ENCODE data around the gene PSME1. TPM values are rescaled to one million over a fixed set of nuclear protein-coding genes. Genes with fewer than 3 reads are reported as not detected.

Gene PSME1
- polyA plus RNA-seq, 2 of the 4 experiments (the other 2 are of a cell fraction), result 83.6 to 124 TPM

- CTCF ChIA-PET, result interaction anchor here (1.3 to 2.4 kb wide), 4 partner anchors 11 to 574 kb away, joined by 3 to 8 read pairs (median 4); partner anchors contain the start of gene NRL
- Histone ChIP-seq H3K9me3 (no peaks in the 10 kb centered on the region), H3K4me3 (no peak overlapping the region), H3K4me2 (no peak overlapping the region), H3K4me1 (peaks cover 11% of the 10 kb centered on the region; the same call in 2 of the 3 replicates), H3K27ac (no peak overlapping the region)
- 92% methylated on average over 13 of the region's 24 CpGs for WGBS (ENCODE audit: missing lambda C conversion rate)
- ATAC-seq (no peak), DNase-seq (ENCODE audit: low read depth in 1 of 2, low spot score in 1 of 2) (no peak), FAIRE-seq (no peak)
- no peak for TF ChIP-seq CTCF (IDR thresholded peaks at IDR 0.05)
- TF ChIP-seq BHLHE40 (IDR thresholded peaks at IDR 0.05; ENCODE audit: low read depth, low read length), result no peak
- no peak for TF ChIP-seq KDM5A (IDR thresholded peaks at IDR 0.05)
- no peak for TF ChIP-seq KDM1A (IDR thresholded peaks at IDR 0.05; ENCODE audit: low read depth)
- TF ChIP-seq HOXB5 (CRISPR knock-in tag; IDR thresholded peaks at IDR 0.05), result no peak
- TF ChIP-seq EHMT2 (IDR thresholded peaks at IDR 0.05; ENCODE audit: low read depth), result no peak
- TF ChIP-seq HES2 (IDR thresholded peaks at IDR 0.05), result no peak
- TF ChIP-seq SMC3 (IDR thresholded peaks at IDR 0.05), result no peak
- TF ChIP-seq RAD21 (conservative IDR thresholded peaks at IDR 0.05 in 1 of 2, IDR thresholded peaks at IDR 0.05 in 1 of 2), result no peak
- TF ChIP-seq BCL3 (IDR thresholded peaks at IDR 0.05), result no peak
- no peak for TF ChIP-seq NR3C1 (IDR thresholded peaks at IDR 0.05)
- no peak for TF ChIP-seq NPAS2 (CRISPR knock-in tag; IDR thresholded peaks at IDR 0.05; ENCODE audit: borderline replicate concordance)
- no peak for TF ChIP-seq USF2 (IDR thresholded peaks at IDR 0.05)
- TF ChIP-seq EP300 (IDR thresholded peaks at IDR 0.05), result no peak
- POLR2A ChIA-PET, result interaction anchor here (1.7 kb wide), 1 partner anchor 9 kb away, joined by 4 read pairs; the partner anchor contains the start of gene EMC9
These were observed 3.8 kb upstream of the PSME1 start for GRCh38 chr14:24132061-24132685.

- ATAC-seq (no peak), DNase-seq (ENCODE audit: low read depth in 1 of 2, low spot score in 1 of 2) (no peak), FAIRE-seq (no peak)
- Histone ChIP-seq H3K4me1 (peaks cover 16% of the 10 kb centered on the region; the same call in 2 of the 3 replicates), H3K4me2 (no peak overlapping the region), H3K9me3 (no peaks in the 10 kb centered on the region), H3K27ac (no peak overlapping the region), H3K4me3 (no peak overlapping the region)
- WGBS (ENCODE audit: missing lambda C conversion rate), result 96% methylated on average over 2 of the region's 2 CpGs
- no peak for TF ChIP-seq MAX (IDR thresholded peaks at IDR 0.05)
- TF ChIP-seq ZSCAN20 (CRISPR knock-in tag; IDR thresholded peaks at IDR 0.05), result no peak
- TF ChIP-seq RFX5 (IDR thresholded peaks at IDR 0.05), result no peak
- TF ChIP-seq BHLHE40 (IDR thresholded peaks at IDR 0.05; ENCODE audit: low read depth, low read length), result no peak
- TF ChIP-seq NPAS2 (CRISPR knock-in tag; IDR thresholded peaks at IDR 0.05; ENCODE audit: borderline replicate concordance), result no peak
- TF ChIP-seq MAFK (IDR thresholded peaks at IDR 0.05; ENCODE audit: partially characterized antibody), result no peak
- TF ChIP-seq RCOR1 (IDR thresholded peaks at IDR 0.05; ENCODE audit: low read depth, low read length), result no peak
- no peak for TF ChIP-seq RAD21 (conservative IDR thresholded peaks at IDR 0.05 in 1 of 2, IDR thresholded peaks at IDR 0.05 in 1 of 2)
- TF ChIP-seq SREBF2 (IDR thresholded peaks at IDR 0.05), result no peak
- TF ChIP-seq HOXA7 (CRISPR knock-in tag; IDR thresholded peaks at IDR 0.05), result no peak
- ChIA-PET POLR2A (interaction anchor here (1.7 kb wide), 1 partner anchor 8 kb away, joined by 4 read pairs; the partner anchor contains the start of gene EMC9), CTCF (interaction anchor here (0.6 to 2.4 kb wide), 6 partner anchors 13 to 574 kb away, joined by 3 to 13 read pairs (median 4); partner anchors contain the start of gene IRF9)
These were observed 3.0 kb upstream of the PSME1 start for GRCh38 chr14:24132976-24133375.

All from A549 (cell line).